HepG2 (cell line): Measurements from ENCODE around the gene ASB8. TPM values are rescaled to one million over a fixed set of nuclear protein-coding genes. Genes with fewer than 3 reads are reported as not detected.

Source experiments
- ARID2 ChIP-seq: sonication (generic); formaldehyde crosslinking; IDR thresholded peaks from 2 replicates; pipeline ENCODE4 v1.8.1; 2022; ENCODE audit warnings: mild to moderate bottlenecking, missing genetic modification reagents, borderline replicate concordance
- CBX5 ChIP-seq: sonication (generic); formaldehyde crosslinking; IDR thresholded peaks from 2 replicates; pipeline ENCODE4 v1.4.0; 2020; ENCODE audit warnings: missing genetic modification reagents, borderline replicate concordance
- JUNB ChIP-seq: sonication (generic); formaldehyde crosslinking; IDR thresholded peaks from 2 replicates; pipeline ENCODE4 v1.8.0; 2022; ENCODE audit warnings: missing genetic modification reagents, mild to moderate bottlenecking, borderline replicate concordance
- KLF12 ChIP-seq: sonication (generic); formaldehyde crosslinking; IDR thresholded peaks from 2 replicates; pipeline ENCODE4 v1.4.0; 2020; ENCODE audit warnings: missing genetic modification reagents, borderline replicate concordance
- KMT2B ChIP-seq: IDR thresholded peaks from 2 replicates; pipeline ENCODE4 v1.6.1; 2016; ENCODE audit warnings: missing genetic modification reagents, missing compliant biosample characterization
- MAF1 ChIP-seq: sonication (generic); formaldehyde crosslinking; IDR thresholded peaks from 2 replicates; pipeline ENCODE4 v1.5.0; 2020; ENCODE audit warnings: missing genetic modification reagents, borderline replicate concordance
- PHF8 ChIP-seq: sonication (generic); formaldehyde crosslinking; IDR thresholded peaks from 2 replicates; pipeline ENCODE4 v1.5.0; 2020; ENCODE audit warnings: missing genetic modification reagents
- PRMT3 ChIP-seq: sonication (generic); formaldehyde crosslinking; IDR thresholded peaks from 2 replicates; pipeline ENCODE4 v1.8.1; 2022; ENCODE audit warnings: low read depth, mild to moderate bottlenecking, moderate library complexity, missing genetic modification reagents, borderline replicate concordance
- SCMH1 ChIP-seq: sonication (generic); formaldehyde crosslinking; IDR thresholded peaks from 2 replicates; pipeline ENCODE4 v1.9.0; 2021; ENCODE audit warnings: missing genetic modification reagents, mild to moderate bottlenecking, borderline replicate concordance
- SUZ12 ChIP-seq: fragments of 150-350 bp; IDR thresholded peaks from 2 replicates; pipeline ENCODE4 v1.6.1; 2014; ENCODE audit warnings: low read depth, low read length
- TAF15 ChIP-seq: fragments of 200-400 bp; formaldehyde crosslinking; IDR thresholded peaks from one replicate; pipeline ENCODE4 v1.6.1; 2018; ENCODE audit warnings: mild to moderate bottlenecking, low read depth, low read length; ENCODE audit not compliant: poor library complexity, severe bottlenecking
- YEATS4 ChIP-seq: sonication (generic); formaldehyde crosslinking; IDR thresholded peaks from 2 replicates; pipeline ENCODE4 v1.4.0; 2020; ENCODE audit warnings: missing genetic modification reagents, borderline replicate concordance
- ZBTB7A ChIP-seq: sonication (generic); formaldehyde crosslinking; IDR thresholded peaks from 2 replicates; pipeline ENCODE4 v1.8.0; 2022; ENCODE audit warnings: mild to moderate bottlenecking, missing genetic modification reagents
- ZBTB7B ChIP-seq: sonication (generic); formaldehyde crosslinking; IDR thresholded peaks from 2 replicates; pipeline ENCODE4 v1.4.0; 2020; ENCODE audit warnings: missing genetic modification reagents
- ZFP36L2 ChIP-seq: sonication (generic); formaldehyde crosslinking; IDR thresholded peaks from 2 replicates; pipeline ENCODE4 v1.4.0; 2020; ENCODE audit warnings: missing genetic modification reagents
- ZNF260 ChIP-seq: sonication (generic); formaldehyde crosslinking; IDR thresholded peaks from 2 replicates; pipeline ENCODE4 v1.4.0; 2020; ENCODE audit warnings: missing genetic modification reagents, low read depth, mild to moderate bottlenecking, borderline replicate concordance
- ZNF546 ChIP-seq: sonication (generic); formaldehyde crosslinking; conservative IDR thresholded peaks from 2 replicates; pipeline ENCODE4 v1.8.1; 2023; ENCODE audit warnings: mild to moderate bottlenecking, missing genetic modification reagents
- ZNF670 ChIP-seq: sonication (generic); formaldehyde crosslinking; IDR thresholded peaks from 2 replicates; pipeline ENCODE4 v1.8.0; 2022; ENCODE audit warnings: mild to moderate bottlenecking, missing genetic modification reagents, borderline replicate concordance
- polyA plus RNA-seq, 8 experiments: library from polyadenylated mRNA; depleted of rRNA in 3 of 8; stranded (reverse) in 7 of 8; unstranded in 1 of 8; fragments of >200 nt; fragmentation: Illumina TruSeq in 4 of 8; extraction: Trizol in 4 of 8; gene quantifications; 2 replicates each; pipeline versions ENCODE4 v1.2.1 to v1.2.3, GENCODE V29; 2011 to 2016; ENCODE audit warnings: low read depth in 4 of 8, missing spikeins in 1 of 8, mixed read lengths in 1 of 8; ENCODE audit not compliant: insufficient read depth in 1 of 8
- total RNA-seq, 5 experiments: library from RNA; depleted of rRNA; stranded (reverse); fragments of >200 nt; fragmentation: Illumina TruSeq; extraction: Trizol; gene quantifications; 2 replicates each; pipeline ENCODE4 v1.2.3, GENCODE V29; 2016; ENCODE audit warnings: low read depth in 1 of 5
- TF ChIP-seq, protein P1 (sequence below): sonication (generic); formaldehyde crosslinking; IDR thresholded peaks from 2 replicates; pipeline ENCODE4 v1.5.0; 2020; ENCODE audit warnings: missing genetic modification reagents
- TF ChIP-seq, protein P2 (sequence below): sonication (generic); formaldehyde crosslinking; IDR thresholded peaks from 2 replicates; pipeline ENCODE4 v1.8.1; 2023; ENCODE audit warnings: missing genetic modification reagents, inconsistent platforms, borderline replicate concordance
- TF ChIP-seq, protein P3 (sequence below): sonication (generic); formaldehyde crosslinking; IDR thresholded peaks from 2 replicates; pipeline ENCODE4 v1.5.0; 2020; ENCODE audit warnings: mild to moderate bottlenecking, missing genetic modification reagents, moderate library complexity
- TF ChIP-seq, protein P4 (sequence below): IDR thresholded peaks from 2 replicates; pipeline ENCODE4 v1.6.1; 2018; ENCODE audit warnings: missing genetic modification reagents, mild to moderate bottlenecking, missing compliant biosample characterization
- TF ChIP-seq, protein P5 (sequence below): sonication (generic); formaldehyde crosslinking; conservative IDR thresholded peaks from 2 replicates; pipeline ENCODE4 v1.8.0; 2022; ENCODE audit warnings: missing genetic modification reagents

The ASB8 gene
- total and polyA plus RNA-seq, 2 of the 13 experiments (the other 11 are each of a cell fraction or from before 2014, with no cell fraction given) = 14.0 to 15.5 TPM

DNA sequence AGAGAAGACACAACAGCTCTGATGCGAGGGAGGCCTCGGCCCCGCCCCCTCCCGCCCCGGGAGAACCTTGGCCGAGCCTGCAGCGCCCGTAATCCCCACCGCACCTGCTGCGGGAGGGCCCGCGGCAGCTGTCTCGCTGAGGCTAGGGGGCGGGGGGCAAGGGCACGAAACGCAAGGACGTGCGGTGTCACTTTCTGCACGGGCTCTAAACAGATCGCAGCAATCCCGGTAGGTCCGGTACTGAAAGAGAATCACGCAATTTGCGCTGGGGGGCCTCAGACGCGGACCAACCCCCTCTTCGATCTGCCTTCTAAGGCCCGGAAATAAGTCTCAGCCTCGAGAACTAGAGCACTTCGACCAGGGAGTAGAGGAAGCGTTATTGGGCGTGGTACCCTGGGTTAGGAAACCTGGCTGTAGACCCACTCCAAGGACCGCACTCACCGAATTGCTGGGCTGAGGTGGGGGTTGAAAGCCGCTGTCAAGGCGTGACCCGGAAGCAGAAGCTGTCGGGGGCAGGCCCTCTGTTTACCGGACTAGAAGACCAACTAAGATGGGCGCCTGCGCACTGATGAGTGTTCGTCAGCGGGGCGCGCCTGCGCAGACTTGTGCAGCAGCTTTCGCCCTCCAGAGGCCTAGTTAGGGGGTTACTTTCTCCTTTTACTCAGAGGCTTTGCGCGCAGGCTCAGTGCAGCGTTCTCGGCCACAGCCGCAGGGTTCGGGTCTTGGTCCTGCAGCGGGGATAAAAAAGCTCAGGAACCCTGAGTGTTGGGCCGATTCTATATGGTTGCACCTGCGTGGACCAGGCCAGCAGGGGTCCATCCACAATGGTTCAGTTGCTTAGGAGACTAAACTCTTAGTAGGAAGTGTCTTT is at the start of gene ASB8 (continued):
- TF ChIP-seq ZNF546 (no peak), ARID2 (CRISPR knock-in tag) (no peak), YEATS4 (CRISPR knock-in tag) (peak; percentile 66), ZNF670 (peak; percentile 93), JUNB (no peak), PHF8 (CRISPR knock-in tag) (peak; percentile 87), SUZ12 (no peak), KLF12 (CRISPR knock-in tag) (no peak), KMT2B (CRISPR knock-in tag) (peak; percentile 89), ZNF260 (CRISPR knock-in tag) (no peak), PRMT3 (no peak; the same call in 1 of the 2 replicates), TAF15 (peak; percentile 59), MAF1 (CRISPR knock-in tag) (no peak), ZBTB7B (CRISPR knock-in tag) (peak; percentile 68), SCMH1 (CRISPR knock-in tag) (no peak), ZBTB7A (CRISPR knock-in tag) (no peak), CBX5 (no peak), ZFP36L2 (CRISPR knock-in tag) (no peak)
- TF ChIP-seq, protein P1, sequence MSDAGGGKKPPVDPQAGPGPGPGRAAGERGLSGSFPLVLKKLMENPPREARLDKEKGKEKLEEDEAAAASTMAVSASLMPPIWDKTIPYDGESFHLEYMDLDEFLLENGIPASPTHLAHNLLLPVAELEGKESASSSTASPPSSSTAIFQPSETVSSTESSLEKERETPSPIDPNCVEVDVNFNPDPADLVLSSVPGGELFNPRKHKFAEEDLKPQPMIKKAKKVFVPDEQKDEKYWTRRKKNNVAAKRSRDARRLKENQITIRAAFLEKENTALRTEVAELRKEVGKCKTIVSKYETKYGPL (CRISPR knock-in tag) = no peak
- TF ChIP-seq, protein P2, sequence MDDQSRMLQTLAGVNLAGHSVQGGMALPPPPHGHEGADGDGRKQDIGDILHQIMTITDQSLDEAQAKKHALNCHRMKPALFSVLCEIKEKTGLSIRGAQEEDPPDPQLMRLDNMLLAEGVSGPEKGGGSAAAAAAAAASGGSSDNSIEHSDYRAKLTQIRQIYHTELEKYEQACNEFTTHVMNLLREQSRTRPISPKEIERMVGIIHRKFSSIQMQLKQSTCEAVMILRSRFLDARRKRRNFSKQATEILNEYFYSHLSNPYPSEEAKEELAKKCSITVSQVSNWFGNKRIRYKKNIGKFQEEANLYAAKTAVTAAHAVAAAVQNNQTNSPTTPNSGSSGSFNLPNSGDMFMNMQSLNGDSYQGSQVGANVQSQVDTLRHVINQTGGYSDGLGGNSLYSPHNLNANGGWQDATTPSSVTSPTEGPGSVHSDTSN (CRISPR knock-in tag) = no peak
- TF ChIP-seq, protein P3, sequence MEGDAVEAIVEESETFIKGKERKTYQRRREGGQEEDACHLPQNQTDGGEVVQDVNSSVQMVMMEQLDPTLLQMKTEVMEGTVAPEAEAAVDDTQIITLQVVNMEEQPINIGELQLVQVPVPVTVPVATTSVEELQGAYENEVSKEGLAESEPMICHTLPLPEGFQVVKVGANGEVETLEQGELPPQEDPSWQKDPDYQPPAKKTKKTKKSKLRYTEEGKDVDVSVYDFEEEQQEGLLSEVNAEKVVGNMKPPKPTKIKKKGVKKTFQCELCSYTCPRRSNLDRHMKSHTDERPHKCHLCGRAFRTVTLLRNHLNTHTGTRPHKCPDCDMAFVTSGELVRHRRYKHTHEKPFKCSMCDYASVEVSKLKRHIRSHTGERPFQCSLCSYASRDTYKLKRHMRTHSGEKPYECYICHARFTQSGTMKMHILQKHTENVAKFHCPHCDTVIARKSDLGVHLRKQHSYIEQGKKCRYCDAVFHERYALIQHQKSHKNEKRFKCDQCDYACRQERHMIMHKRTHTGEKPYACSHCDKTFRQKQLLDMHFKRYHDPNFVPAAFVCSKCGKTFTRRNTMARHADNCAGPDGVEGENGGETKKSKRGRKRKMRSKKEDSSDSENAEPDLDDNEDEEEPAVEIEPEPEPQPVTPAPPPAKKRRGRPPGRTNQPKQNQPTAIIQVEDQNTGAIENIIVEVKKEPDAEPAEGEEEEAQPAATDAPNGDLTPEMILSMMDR (CRISPR knock-in tag) = peak; percentile 77
- TF ChIP-seq, protein P4, sequence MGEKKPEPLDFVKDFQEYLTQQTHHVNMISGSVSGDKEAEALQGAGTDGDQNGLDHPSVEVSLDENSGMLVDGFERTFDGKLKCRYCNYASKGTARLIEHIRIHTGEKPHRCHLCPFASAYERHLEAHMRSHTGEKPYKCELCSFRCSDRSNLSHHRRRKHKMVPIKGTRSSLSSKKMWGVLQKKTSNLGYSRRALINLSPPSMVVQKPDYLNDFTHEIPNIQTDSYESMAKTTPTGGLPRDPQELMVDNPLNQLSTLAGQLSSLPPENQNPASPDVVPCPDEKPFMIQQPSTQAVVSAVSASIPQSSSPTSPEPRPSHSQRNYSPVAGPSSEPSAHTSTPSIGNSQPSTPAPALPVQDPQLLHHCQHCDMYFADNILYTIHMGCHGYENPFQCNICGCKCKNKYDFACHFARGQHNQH (CRISPR knock-in tag) = peak; percentile 72
- TF ChIP-seq, protein P5, sequence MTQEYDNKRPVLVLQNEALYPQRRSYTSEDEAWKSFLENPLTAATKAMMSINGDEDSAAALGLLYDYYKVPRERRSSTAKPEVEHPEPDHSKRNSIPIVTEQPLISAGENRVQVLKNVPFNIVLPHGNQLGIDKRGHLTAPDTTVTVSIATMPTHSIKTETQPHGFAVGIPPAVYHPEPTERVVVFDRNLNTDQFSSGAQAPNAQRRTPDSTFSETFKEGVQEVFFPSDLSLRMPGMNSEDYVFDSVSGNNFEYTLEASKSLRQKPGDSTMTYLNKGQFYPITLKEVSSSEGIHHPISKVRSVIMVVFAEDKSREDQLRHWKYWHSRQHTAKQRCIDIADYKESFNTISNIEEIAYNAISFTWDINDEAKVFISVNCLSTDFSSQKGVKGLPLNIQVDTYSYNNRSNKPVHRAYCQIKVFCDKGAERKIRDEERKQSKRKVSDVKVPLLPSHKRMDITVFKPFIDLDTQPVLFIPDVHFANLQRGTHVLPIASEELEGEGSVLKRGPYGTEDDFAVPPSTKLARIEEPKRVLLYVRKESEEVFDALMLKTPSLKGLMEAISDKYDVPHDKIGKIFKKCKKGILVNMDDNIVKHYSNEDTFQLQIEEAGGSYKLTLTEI (CRISPR knock-in tag) = no peak
